ENCODE measurements around the gene MBD3.

The MBD3 gene

DNA sequence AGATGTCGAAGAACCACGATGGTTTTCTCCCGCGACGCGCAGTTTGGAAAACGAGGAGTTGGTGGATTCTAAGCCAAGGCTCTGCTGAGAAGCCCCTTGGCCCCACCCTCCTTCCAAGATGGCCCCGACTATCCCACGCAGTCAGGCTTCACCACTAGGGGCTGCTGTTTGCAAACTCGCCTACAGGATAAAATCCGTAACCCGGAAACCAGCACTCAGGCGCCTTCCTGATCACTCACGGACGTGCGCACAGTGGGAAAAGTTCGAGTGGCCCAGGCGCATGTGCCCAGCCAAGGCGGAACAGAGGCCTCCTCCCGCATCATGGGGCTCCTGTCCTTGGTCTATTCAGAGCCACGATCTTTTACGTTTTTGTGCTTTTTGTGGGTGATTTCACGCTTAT lies 31.8 kb upstream of the MBD3 start:
- Mint-ChIP-seq H3K4me1 (ENCODE audit: low read depth) (peaks cover 3% of the 10 kb centered on the region), H3K36me3 (peaks cover 2% of the 10 kb centered on the region), H3K27me3 (no peaks in the 10 kb centered on the region)

DNA sequence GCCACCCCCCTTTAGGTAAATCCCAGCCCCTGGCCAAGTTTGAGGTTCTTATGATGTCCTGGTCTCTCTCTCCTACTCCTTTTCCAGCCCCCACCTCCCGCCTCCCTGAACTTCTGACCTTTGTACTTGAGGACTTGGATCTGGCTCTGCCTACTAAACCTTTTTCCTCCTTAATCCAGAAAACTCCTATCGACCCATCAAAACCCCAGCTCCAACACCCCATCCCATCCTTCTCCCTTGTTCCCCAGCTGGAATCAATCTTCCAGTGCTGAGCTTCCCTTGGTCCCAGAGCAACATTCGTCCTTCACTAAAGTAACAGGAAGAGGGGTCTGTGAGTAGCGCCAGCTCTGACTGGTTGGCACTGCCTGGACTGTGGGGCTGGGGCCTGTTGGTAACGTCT lies 29.9 kb upstream of the MBD3 start:
- H3K36me3 Mint-ChIP-seq: peaks cover 2% of the 10 kb centered on the region
- peaks cover 12% of the 10 kb centered on the region for H3K4me1 Mint-ChIP-seq (ENCODE audit: low read depth)
- H3K9me3 Mint-ChIP-seq (ENCODE audit: low read depth): no peaks in the 10 kb centered on the region
- H3K27ac Mint-ChIP-seq: no peak overlapping the region
- H3K27me3 Mint-ChIP-seq: no peaks in the 10 kb centered on the region
- no peak overlapping the region for H3K4me3 Mint-ChIP-seq

More for the DNA sequence above, 31.8 kb upstream of the MBD3 start:
- no peaks in the 10 kb centered on the region for H3K9me3 Mint-ChIP-seq (ENCODE audit: low read depth)
- H3K4me3 Mint-ChIP-seq: no peak overlapping the region
- no peak overlapping the region for H3K27ac Mint-ChIP-seq

DNA sequence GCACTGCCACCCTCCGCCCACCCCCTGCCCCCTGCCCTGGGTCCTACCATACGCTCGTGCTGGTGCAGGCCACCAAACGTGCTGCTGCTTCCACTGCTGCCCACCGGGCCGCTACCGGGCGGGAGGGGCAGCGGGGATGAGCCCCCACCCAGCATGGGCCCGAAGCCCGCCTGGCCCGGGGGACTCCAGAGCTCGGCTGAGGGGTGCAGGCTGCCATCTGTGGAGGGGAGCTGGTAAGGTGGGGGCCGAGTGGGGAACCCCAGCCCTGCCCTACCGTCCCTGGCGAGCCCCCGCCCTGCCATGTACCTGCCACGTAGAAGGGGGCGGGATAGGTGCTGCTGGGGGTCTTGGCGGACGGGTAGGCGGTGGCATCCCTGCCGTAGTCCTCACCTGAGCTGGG lies 29.3 kb upstream of the MBD3 start:
- peaks cover 17% of the 10 kb centered on the region for H3K4me1 Mint-ChIP-seq (ENCODE audit: low read depth)
- H3K27ac Mint-ChIP-seq: no peak overlapping the region
- no peak overlapping the region for H3K4me3 Mint-ChIP-seq
- H3K9me3 Mint-ChIP-seq (ENCODE audit: low read depth): no peaks in the 10 kb centered on the region
- peaks cover 2% of the 10 kb centered on the region for H3K36me3 Mint-ChIP-seq
- H3K27me3 Mint-ChIP-seq: no peaks in the 10 kb centered on the region

DNA sequence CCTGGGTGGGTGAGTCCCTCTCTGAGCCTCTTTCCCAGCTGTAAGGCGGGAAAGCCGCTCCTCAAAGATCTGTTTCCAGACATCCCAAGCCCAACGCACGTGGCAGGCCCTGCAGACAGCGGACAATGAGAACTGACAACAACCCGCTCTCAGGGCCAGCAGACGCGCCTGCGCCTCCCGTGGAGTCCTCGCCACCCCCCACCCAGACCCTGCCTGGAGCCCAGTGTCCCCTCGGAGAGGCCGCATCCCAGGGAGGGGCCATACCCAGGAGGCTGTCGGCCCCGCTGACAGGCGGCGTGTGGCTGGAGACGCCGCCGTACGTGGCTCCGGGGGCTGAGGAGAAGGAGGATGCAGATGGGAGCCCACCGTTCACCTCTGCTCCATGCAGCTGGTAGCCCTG lies 28.9 kb upstream of the MBD3 start:
- no peaks in the 10 kb centered on the region for H3K9me3 Mint-ChIP-seq (ENCODE audit: low read depth)
- no peak overlapping the region for H3K4me3 Mint-ChIP-seq
- no peak overlapping the region for H3K27ac Mint-ChIP-seq
- peaks cover 22% of the 10 kb centered on the region for H3K4me1 Mint-ChIP-seq (ENCODE audit: low read depth)
- peaks cover 2% of the 10 kb centered on the region for H3K36me3 Mint-ChIP-seq
- no peaks in the 10 kb centered on the region for H3K27me3 Mint-ChIP-seq

DNA sequence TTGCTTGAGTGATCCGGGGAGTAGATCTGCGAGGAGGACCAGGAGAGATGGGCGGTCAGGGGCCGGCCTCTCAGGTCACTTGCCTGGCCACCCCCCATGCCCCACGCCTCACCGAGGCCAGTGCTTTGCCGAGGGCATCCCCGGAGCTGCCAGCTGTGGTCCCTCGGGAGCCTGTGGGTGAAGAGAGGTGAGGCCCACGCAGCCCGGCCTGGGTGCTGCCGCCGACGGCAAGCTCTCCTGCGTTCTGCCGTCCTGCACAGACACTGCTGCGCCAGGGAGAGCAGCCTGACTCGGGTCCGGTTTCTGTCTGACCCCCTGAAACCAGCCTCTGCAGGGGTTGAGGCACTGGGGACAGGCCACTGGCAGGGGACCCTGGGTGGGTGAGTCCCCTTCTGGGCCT lies 28.4 kb upstream of the MBD3 start:
- Mint-ChIP-seq H3K27me3 (no peaks in the 10 kb centered on the region), H3K4me3 (no peak overlapping the region), H3K27ac (no peak overlapping the region), H3K4me1 (ENCODE audit: low read depth) (peaks cover 24% of the 10 kb centered on the region), H3K36me3 (peaks cover 2% of the 10 kb centered on the region), H3K9me3 (ENCODE audit: low read depth) (no peaks in the 10 kb centered on the region)

DNA sequence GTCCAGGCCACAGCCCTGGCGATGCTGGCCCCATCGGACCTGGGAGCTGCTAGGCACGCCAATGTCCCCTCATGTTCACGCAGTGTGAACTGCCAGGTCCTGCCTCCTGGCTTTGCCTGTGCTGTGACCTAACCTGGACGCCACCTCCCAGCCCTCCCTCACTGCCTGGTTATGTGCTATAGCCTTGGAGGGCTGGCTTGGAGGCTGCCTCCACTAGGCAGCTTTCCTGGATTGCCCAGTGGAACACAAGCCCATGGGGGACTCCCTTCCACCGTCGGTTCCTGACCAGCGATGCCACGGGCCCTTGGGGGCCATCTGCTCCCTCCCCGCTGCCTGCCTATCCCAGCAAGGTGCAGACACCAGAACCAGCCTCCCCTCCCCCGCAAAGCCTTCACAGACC lies 27.8 kb upstream of the MBD3 start:
- Mint-ChIP-seq H3K27ac (no peak overlapping the region), H3K27me3 (no peaks in the 10 kb centered on the region), H3K4me3 (no peak overlapping the region), H3K36me3 (peaks cover 5% of the 10 kb centered on the region), H3K9me3 (ENCODE audit: low read depth) (no peaks in the 10 kb centered on the region), H3K4me1 (ENCODE audit: low read depth) (peaks cover 26% of the 10 kb centered on the region)

DNA sequence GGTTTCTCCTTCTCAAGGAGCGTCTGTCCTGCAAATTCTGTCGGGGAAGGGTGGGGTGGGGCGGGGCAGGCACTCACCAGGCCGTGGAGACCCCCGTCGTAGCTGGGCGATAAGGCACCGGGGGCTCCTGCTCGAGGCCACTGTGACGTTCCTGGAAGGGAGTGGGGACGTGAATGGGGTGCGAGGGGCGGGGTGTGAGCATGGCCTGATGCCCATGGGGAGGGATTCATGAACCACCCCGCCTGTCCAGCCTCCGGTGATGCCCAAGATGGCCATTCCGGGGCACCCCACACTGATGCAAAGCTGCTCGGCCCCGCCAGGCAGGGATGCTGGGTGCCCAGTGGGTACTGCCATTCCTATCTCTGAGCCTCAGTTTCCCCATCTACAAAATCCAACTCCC lies 27.0 kb upstream of the MBD3 start:
- Mint-ChIP-seq H3K36me3 (peaks cover 5% of the 10 kb centered on the region), H3K4me3 (no peak overlapping the region), H3K9me3 (ENCODE audit: low read depth) (no peaks in the 10 kb centered on the region), H3K27ac (no peak overlapping the region), H3K4me1 (ENCODE audit: low read depth) (peaks cover 26% of the 10 kb centered on the region), H3K27me3 (no peaks in the 10 kb centered on the region)

DNA sequence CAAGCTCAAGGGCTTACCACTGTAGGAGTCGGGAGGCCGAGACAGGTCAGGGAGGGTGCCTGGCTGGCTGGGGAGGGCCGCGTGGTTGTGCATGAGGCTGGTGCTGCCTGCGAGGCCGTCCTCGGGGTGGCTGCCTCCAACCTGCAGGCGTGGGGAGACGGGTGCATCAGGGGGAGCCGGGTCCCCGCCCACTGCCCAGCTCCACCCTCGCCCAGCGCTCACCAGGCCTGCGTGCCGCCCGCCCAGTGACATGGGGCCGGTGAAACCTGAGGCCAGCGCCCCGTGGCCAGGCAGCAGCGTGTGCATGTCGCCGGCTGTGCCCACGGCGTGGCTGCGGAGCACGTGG lies 26.4 kb upstream of the MBD3 start:
- Mint-ChIP-seq H3K27me3 (no peaks in the 10 kb centered on the region), H3K4me1 (ENCODE audit: low read depth) (peaks cover 25% of the 10 kb centered on the region), H3K36me3 (peaks cover 5% of the 10 kb centered on the region), H3K4me3 (no peak overlapping the region), H3K27ac (no peak overlapping the region), H3K9me3 (ENCODE audit: low read depth) (no peaks in the 10 kb centered on the region)

DNA sequence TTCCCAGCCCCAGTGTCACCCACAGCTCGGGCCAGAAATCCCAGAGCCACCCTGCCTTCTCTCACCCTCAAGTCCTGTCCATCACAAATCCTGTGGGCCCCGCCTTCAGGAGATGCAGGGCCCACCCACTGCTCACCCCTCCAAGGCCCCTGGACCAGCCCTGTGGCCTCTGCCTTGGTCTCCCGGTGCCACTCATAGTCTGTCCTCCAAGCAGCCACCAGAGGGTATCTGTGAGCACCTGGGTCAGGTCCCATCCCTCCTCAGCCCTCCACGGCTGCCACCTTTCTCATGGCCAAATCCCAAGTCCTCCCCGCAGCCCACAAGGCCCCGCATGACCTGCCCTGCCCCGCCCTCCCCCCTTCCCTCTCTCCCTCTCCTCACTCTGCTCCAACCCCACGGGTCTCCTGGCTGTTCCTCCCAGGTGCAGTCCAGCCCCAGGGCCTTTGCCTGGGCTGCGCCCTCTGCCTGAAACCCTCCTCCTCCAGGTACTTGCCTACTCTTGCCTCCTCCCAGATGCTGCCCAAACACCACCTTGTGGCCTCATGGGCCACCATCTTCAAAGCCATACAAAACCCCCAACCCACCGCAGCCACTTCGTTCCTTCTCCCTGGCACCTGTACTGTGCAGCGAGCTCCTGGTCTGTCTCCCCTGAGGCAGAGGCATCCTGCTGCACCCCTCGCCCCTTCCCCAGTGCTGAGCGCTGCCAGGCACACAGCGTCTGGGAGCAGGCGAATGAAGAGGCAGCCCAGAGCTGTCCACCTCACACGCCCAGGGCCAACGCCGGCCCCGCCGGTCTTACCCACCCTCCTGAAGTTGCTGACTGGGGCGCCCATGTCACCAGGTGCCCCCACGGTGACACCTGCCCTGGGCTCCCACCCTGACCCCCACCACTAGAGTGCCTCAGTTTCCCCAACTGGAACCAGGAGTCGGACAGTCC lies 25.8 kb upstream of the MBD3 start:
- peaks cover 5% of the 10 kb centered on the region for H3K36me3 Mint-ChIP-seq
- peaks cover 25% of the 10 kb centered on the region for H3K4me1 Mint-ChIP-seq (ENCODE audit: low read depth)
- no peaks in the 10 kb centered on the region for H3K27me3 Mint-ChIP-seq
- H3K9me3 Mint-ChIP-seq (ENCODE audit: low read depth): no peaks in the 10 kb centered on the region
- peak overlapping the region; percentile 61 for H3K27ac Mint-ChIP-seq
- H3K4me3 Mint-ChIP-seq: no peak overlapping the region

DNA sequence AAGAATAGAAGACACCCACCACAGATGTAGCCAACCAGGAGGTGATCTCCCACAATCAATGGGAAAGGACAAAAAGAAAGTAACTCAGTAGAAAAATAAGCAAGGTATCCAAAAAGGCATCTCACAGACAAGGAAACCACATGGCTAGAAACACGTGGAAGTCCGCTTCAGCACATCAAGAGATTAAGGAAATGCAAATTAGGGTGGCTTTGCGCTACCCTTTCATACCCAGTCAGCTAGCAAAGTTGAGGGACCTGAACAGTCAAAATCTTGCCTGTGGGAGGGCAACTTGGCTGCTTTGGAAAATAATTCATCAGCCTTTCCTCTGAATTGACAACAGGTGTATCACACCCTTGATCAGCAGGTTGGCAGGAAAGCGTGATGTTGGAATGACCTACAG lies 24.2 kb upstream of the MBD3 start:
- Mint-ChIP-seq H3K27ac (peak overlapping the region; percentile 83), H3K36me3 (peaks cover 3% of the 10 kb centered on the region), H3K4me1 (ENCODE audit: low read depth) (peaks cover 23% of the 10 kb centered on the region), H3K27me3 (no peaks in the 10 kb centered on the region), H3K4me3 (peak overlapping the region; percentile 33), H3K9me3 (ENCODE audit: low read depth) (no peaks in the 10 kb centered on the region)

DNA sequence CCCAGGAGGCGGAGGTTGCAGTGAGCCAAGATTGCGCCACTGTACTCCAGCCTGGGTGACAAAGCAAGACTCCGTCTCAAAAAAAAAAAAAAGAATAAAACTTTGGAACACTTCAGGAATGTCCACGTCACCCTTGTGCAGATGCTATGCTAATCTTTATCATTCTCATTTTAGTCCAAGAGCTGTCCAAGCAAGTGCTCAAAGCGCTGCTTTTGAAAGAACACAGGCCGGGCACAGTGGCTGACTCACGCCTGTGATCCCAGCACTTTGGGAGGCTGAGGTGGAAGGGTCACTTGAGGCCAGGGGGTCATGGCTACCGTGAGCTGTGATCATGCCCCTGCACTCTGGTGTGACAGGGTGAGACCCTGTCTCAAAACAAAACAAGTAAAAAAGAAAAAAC lies 23.7 kb upstream of the MBD3 start:
- Mint-ChIP-seq H3K9me3 (ENCODE audit: low read depth) (no peaks in the 10 kb centered on the region), H3K4me1 (ENCODE audit: low read depth) (peaks cover 24% of the 10 kb centered on the region), H3K4me3 (peak overlapping the region; percentile 33), H3K36me3 (peaks cover 3% of the 10 kb centered on the region), H3K27me3 (no peaks in the 10 kb centered on the region), H3K27ac (peak overlapping the region; percentile 83)

DNA sequence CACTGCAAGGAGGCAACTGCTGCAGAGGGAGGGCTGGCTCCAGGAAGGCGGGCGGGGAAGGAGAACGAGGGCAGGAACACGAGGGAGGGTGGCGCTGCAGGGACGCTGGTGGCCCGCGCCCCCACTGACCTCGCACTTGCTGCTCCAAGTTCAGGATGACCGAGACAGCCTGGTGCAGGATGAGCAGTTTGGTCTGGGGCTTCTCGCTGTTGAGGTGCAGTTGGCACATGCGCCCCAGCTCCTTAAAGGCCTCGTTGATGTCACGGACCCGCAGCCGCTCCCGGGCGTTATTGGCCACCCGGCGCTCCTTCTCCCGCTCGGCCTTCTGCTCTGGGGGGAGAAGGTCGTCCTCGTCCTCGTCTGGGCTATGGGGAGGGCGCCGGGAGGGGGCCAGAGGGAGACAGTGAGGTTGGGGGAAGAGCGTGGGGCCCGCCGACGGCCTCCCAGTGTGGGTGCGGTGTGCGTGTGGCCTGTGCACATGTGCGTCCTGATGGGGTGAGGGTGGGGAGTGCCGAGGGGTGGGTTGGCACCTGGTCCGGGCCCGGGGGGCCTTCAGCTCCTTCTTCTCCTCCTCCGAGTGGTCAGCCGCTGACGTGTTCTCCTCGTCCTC lies 22.6 kb upstream of the MBD3 start:
- no peak overlapping the region for H3K4me3 Mint-ChIP-seq
- H3K27ac Mint-ChIP-seq: no peak overlapping the region
- no peaks in the 10 kb centered on the region for H3K27me3 Mint-ChIP-seq
- H3K9me3 Mint-ChIP-seq (ENCODE audit: low read depth): no peaks in the 10 kb centered on the region
- H3K4me1 Mint-ChIP-seq (ENCODE audit: low read depth): peaks cover 33% of the 10 kb centered on the region
- H3K36me3 Mint-ChIP-seq: peaks cover 3% of the 10 kb centered on the region

DNA sequence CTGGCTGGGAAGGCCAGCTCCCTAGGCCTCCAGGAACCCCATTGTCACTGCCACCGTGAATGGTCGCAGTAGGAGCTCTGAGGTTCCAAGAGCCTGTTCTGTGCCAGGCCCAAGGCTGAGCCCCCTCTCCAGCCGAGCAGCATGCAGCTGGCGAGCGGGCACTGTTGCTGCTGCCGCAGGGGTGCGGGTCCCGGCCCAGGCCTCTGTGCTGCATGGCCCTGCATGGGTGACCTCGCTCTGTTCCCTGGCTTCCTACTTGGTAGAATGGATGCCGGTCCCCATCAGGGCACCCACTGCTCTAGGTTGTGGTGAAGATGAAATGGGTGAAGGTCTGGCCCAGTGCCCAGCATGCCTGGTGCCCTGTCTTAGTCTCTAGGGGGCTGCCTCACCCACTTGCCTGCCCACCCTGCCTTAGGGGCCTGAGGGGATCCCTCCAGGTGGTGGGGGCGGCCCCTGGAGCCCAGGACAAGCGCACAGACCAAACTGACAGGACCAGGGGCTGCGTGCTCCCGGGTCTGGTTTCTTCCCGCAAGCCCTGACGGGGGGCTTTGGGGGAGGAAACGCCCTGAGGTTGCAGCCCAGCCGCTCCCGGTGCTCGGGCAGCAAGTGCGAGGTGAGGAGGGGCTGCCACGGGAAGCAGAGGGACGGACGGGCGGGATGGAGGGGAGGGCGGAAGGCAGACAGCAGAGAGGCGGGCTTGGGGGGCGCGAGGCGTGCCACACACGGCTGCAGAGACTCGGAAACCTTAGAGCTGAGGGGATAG lies 21.3 kb upstream of the MBD3 start:
- no peaks in the 10 kb centered on the region for H3K9me3 Mint-ChIP-seq (ENCODE audit: low read depth)
- H3K4me3 Mint-ChIP-seq: no peak overlapping the region
- H3K27ac Mint-ChIP-seq: no peak overlapping the region
- peaks cover 3% of the 10 kb centered on the region for H3K36me3 Mint-ChIP-seq
- H3K27me3 Mint-ChIP-seq: no peaks in the 10 kb centered on the region
- peaks cover 44% of the 10 kb centered on the region for H3K4me1 Mint-ChIP-seq (ENCODE audit: low read depth)

DNA sequence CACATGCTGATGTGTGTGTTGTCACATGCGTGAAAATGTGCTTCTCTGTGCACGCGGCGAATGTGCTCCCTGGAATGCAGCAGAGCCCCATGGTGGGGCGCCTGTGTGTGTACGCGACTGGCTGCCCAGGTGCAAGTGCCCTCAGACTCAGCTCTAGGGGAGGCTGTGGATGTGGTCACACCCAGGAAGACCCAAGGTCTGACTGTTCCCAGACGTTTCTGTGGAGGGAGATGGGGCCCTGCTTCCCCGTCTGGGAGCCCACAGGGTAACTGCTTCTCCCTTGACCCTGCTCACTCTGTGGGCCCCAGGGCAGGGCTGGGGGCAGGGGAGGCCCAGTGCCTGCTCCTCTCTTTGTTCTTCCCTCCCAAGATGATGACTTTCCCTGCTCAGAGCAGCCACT lies 20.5 kb upstream of the MBD3 start:
- Mint-ChIP-seq H3K36me3 (peaks cover 3% of the 10 kb centered on the region), H3K4me3 (no peak overlapping the region), H3K27me3 (no peaks in the 10 kb centered on the region), H3K9me3 (ENCODE audit: low read depth) (no peaks in the 10 kb centered on the region), H3K27ac (no peak overlapping the region), H3K4me1 (ENCODE audit: low read depth) (peaks cover 45% of the 10 kb centered on the region)

Measured in activated naive CD8-positive, alpha-beta T cell (primary cell).